ACC112 (cell line): Measurements from ENCODE around the gene RNF224.
A peak's percentile ranks its signal among the peaks of the same experiment; 100 is the strongest.

Experiments used
- H2AFZ ChIP-seq: fragments of 200-600 bp; sonication (generic); one replicate; pipeline ENCODE4 v1.6.0; 2017; ENCODE audit warnings: antibody characterized with exemption, low read length; ENCODE audit not compliant: unreplicated experiment
- H3K27ac ChIP-seq: fragments of 200-600 bp; sonication (generic); 2 replicates; pipeline ENCODE4 v1.5.1; 2014; ENCODE audit warnings: low read depth, mild to moderate bottlenecking, antibody characterized with exemption, low read length, moderate library complexity
- H3K27me3 ChIP-seq: fragments of 200-600 bp; sonication (generic); 2 replicates; pipeline ENCODE4 v1.6.1; 2014; ENCODE audit warnings: mild to moderate bottlenecking, antibody characterized with exemption, low read length, moderate library complexity, mixed read lengths; ENCODE audit not compliant: insufficient read depth
- H3K36me3 ChIP-seq: fragments of 200-600 bp; sonication (generic); 2 replicates; pipeline ENCODE4 v1.6.1; 2016; ENCODE audit warnings: mild to moderate bottlenecking, antibody characterized with exemption, low read length, moderate library complexity, mixed read lengths; ENCODE audit not compliant: insufficient read depth
- H3K4me1 ChIP-seq: fragments of 200-600 bp; sonication (generic); one replicate; pipeline ENCODE4 v1.6.1; 2016; ENCODE audit warnings: low read length, mixed read lengths; ENCODE audit not compliant: insufficient read depth, unreplicated experiment, control insufficient read depth
- H3K4me3 ChIP-seq: fragments of 200-600 bp; sonication (generic); 2 replicates; pipeline ENCODE4 v1.5.1; 2014; ENCODE audit warnings: mild to moderate bottlenecking, low read depth, low read length
- H3K79me2 ChIP-seq: fragments of 200-600 bp; sonication (generic); one replicate; pipeline ENCODE4 v1.6.0; 2016; ENCODE audit warnings: low read length; ENCODE audit not compliant: control insufficient read depth, unreplicated experiment, insufficient read depth

RNF224 gene

GRCh38 chr9:137264067-137264466, 36.8 kb downstream of the RNF224 start:
- H3K36me3 ChIP-seq, result peaks cover 11% of the 10 kb centered on the region; the same call in 1 of the 2 replicates
- no peak overlapping the region for H3K27ac ChIP-seq

GRCh38 chr9:137265496-137266161, 38.3 kb downstream of the RNF224 start:
- H3K27ac ChIP-seq, result no peak overlapping the region
- H3K4me3 ChIP-seq, result no peak overlapping the region

More at GRCh38 chr9:137264067-137264466, 36.8 kb downstream of the RNF224 start:
- Histone ChIP-seq H2AFZ (no peak overlapping the region), H3K27me3 (no peaks in the 10 kb centered on the region), H3K4me1 (peaks cover 15% of the 10 kb centered on the region), H3K79me2 (peaks cover 1% of the 10 kb centered on the region), H3K4me3 (no peak overlapping the region)

DNA sequence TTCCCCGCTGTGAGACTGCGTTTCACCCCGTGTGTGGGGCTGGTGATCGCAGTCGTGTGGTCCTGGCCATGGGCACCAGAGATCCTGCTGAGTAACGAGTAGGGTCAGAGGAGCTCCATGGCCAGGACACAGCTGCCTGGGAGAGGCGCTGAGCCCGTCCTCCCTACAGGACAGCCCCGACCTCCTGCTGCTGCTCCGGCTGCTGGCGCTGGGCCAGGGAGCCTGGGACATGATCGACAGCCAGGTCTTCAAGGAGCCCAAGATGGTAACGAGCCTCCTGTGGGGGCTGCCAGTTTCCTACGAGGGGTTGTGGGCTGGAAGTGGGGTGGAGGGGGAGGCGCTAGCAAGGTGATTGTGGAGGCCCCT, 38.8 kb downstream of the RNF224 start:
- Histone ChIP-seq H3K4me3 (no peak overlapping the region), H3K36me3 (peaks cover 17% of the 10 kb centered on the region; the same call in 1 of the 2 replicates), H3K27ac (no peak overlapping the region), H2AFZ (no peak overlapping the region), H3K79me2 (peaks cover 5% of the 10 kb centered on the region), H3K27me3 (no peaks in the 10 kb centered on the region), H3K4me1 (peaks cover 15% of the 10 kb centered on the region)

More at GRCh38 chr9:137265496-137266161, 38.3 kb downstream of the RNF224 start:
- peaks cover 17% of the 10 kb centered on the region; the same call in 1 of the 2 replicates for H3K36me3 ChIP-seq
- H3K79me2 ChIP-seq, result peaks cover 5% of the 10 kb centered on the region
- no peaks in the 10 kb centered on the region for H3K27me3 ChIP-seq
- H3K4me1 ChIP-seq, result peaks cover 15% of the 10 kb centered on the region
- H2AFZ ChIP-seq, result no peak overlapping the region

- H3K4me1 ChIP-seq, result peaks cover 15% of the 10 kb centered on the region
- no peaks in the 10 kb centered on the region for H3K27me3 ChIP-seq
- H3K36me3 ChIP-seq, result peaks cover 17% of the 10 kb centered on the region; the same call in 1 of the 2 replicates
- H3K27ac ChIP-seq, result no peak overlapping the region
- no peak overlapping the region for H3K4me3 ChIP-seq
- peaks cover 5% of the 10 kb centered on the region for H3K79me2 ChIP-seq
- H2AFZ ChIP-seq, result no peak overlapping the region
Observed at GRCh38 chr9:137266585-137267453, 39.5 kb downstream of the RNF224 start.

DNA sequence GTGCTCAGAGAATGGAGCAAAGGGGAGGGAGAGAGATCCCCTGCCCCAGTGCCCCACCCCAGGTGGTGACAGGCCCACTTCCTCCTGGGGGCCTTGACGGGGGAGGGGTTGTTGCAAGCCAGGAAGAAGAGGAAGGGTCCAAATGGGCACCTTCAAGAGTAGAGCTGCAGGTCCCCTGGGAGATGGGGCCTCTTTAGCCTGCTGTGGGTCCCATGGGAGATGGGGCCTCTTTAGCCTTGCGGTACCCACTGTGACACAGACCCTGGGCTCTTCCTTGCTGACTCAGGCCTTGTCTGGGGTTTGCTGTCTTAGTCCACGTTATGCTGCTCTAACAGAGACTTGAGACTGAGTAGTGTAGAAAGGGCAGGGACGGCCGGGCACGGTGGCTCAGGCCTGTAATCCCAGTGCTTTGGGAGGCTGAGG, 40.6 kb downstream of the RNF224 start:
- Histone ChIP-seq H3K79me2 (peaks cover 5% of the 10 kb centered on the region), H3K4me1 (peaks cover 15% of the 10 kb centered on the region), H2AFZ (no peak overlapping the region), H3K27me3 (no peaks in the 10 kb centered on the region), H3K4me3 (no peak overlapping the region), H3K36me3 (peaks cover 17% of the 10 kb centered on the region; the same call in 1 of the 2 replicates), H3K27ac (peak overlapping the region; percentile 47; the same call in 1 of the 2 replicates)

GRCh38 chr9:137268538-137269201, 41.4 kb downstream of the RNF224 start:
- Histone ChIP-seq H3K79me2 (peaks cover 5% of the 10 kb centered on the region), H3K27me3 (no peaks in the 10 kb centered on the region), H3K4me3 (no peak overlapping the region), H3K36me3 (peaks cover 19% of the 10 kb centered on the region; the same call in 1 of the 2 replicates), H3K4me1 (peaks cover 15% of the 10 kb centered on the region), H2AFZ (no peak overlapping the region), H3K27ac (peak overlapping the region; percentile 47)

DNA sequence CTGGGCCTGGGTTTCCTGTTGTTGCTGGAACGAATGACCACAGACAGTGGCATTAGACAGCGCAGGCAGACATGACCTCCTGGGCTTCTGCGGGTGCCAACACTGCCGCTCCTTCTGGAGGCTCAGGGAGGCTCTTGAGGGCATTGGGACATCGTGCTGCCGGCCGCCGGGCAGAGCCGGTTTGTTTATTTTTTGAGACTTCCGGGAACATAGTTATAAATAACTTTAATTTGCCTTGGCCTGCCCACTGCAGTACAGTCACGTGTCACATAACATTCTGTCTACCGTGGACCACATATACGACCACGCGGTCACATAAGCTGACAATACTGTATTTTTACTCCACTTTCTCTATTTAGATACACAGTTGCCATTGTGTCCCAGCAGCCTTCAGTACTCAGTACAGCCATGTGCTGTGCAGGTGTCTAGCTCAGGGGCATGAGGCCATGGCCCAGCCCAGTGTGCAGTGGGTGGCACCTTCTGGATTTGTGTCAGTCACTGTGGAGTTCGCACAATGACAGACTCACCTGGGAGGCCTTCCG, 42.0 kb downstream of the RNF224 start:
- Histone ChIP-seq H3K36me3 (peaks cover 17% of the 10 kb centered on the region; the same call in 1 of the 2 replicates), H3K4me3 (no peak overlapping the region), H3K79me2 (peaks cover 5% of the 10 kb centered on the region), H2AFZ (no peak overlapping the region), H3K4me1 (peaks cover 15% of the 10 kb centered on the region), H3K27me3 (no peaks in the 10 kb centered on the region), H3K27ac (no peak overlapping the region)

DNA sequence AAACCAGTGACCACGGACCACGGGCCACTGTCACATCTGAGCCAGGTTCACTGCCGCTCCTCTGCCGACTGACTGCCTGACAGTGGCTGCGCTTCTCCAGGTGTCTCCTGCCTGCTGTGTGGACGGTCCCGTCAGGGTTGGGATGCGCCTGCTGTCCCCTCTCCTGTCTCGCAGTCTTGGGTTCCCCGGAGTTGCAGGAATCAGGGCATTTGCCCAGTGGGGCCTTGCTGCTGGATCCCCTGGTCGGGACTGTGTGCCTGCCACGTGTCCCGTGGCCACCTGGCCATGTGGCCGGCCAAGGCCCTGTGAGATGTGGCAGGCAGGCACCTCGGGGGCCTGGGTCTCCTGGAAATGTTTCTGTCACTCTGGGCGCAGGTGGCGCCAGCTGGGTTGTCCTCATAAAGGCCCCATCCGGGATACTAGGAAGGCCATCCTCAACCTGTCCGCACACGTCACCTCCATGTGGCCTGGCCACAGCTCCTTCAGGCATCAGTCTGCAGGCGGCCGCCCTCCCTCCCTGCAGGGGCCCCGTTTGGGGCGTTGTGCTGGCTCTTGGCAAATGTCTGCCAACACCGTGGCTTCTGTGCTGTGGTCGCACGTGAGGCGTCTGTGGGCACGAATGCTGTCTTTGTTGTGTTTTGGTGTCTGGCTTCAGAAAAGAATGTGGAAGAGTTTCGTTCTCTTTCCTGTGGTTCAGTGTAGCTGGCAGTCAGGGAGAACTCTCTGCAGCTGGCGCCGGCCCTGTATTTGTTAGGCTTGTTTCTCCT, 43.8 kb downstream of the RNF224 start:
- peaks cover 5% of the 10 kb centered on the region for H3K79me2 ChIP-seq
- H3K4me3 ChIP-seq, result no peak overlapping the region
- H3K4me1 ChIP-seq, result peaks cover 23% of the 10 kb centered on the region
- no peaks in the 10 kb centered on the region for H3K27me3 ChIP-seq
- peaks cover 13% of the 10 kb centered on the region; the same call in 1 of the 2 replicates for H3K36me3 ChIP-seq
- H2AFZ ChIP-seq, result no peak overlapping the region
- H3K27ac ChIP-seq, result no peak overlapping the region

GRCh38 chr9:137271696-137272076, 44.4 kb downstream of the RNF224 start:
- Histone ChIP-seq H3K79me2 (peaks cover 5% of the 10 kb centered on the region), H3K36me3 (peaks cover 13% of the 10 kb centered on the region; the same call in 1 of the 2 replicates), H3K27ac (no peak overlapping the region)

More at GRCh38 chr9:137271696-137272076, 44.4 kb downstream of the RNF224 start:
- no peaks in the 10 kb centered on the region for H3K27me3 ChIP-seq
- no peak overlapping the region for H2AFZ ChIP-seq
- H3K4me1 ChIP-seq, result peaks cover 29% of the 10 kb centered on the region
- H3K4me3 ChIP-seq, result no peak overlapping the region
